IMR-90 (cell line): ENCODE measurements around the gene RING1. TPM values are rescaled to one million over a fixed set of nuclear protein-coding genes. Genes with fewer than 3 reads are reported as not detected.

Experiments used
- ATAC-seq: fragments of 200-7000 bp; cut with Tn5 transposase; 2 replicates; pipeline ENCODE4 v1.9.1; 2020; ENCODE audit warnings: low read depth, mild to moderate bottlenecking, moderate library complexity
- BruUV-seq: library from RNA; stranded (reverse); fragments of 400-500 nt; replicated peaks from 2 replicates; lab custom pipeline; 2021; lab: Mats Ljungman, UMichigan
- CTCF ChIA-PET: fragments of 300-600 bp; formaldehyde crosslinking; extraction: SDS; loops from one replicate; lab custom pipeline; 2021; ENCODE audit warnings: antibody characterized with exemption; lab: Yijun Ruan, JAX
- POLR2A ChIA-PET: fragments of 300-600 bp; sonication (Branson Sonifier 250); formaldehyde crosslinking; loops from one replicate; lab custom pipeline; 2022; ENCODE audit warnings: antibody characterized with exemption; ENCODE audit not compliant: unreplicated experiment; lab: Charles Lee
- DNase-seq: peaks from one replicate; pipeline ENCODE4 v3.0.0; 2013
- H2AFZ ChIP-seq: replicated peaks from 2 replicates; pipeline ENCODE3; 2013; ENCODE audit warnings: low read length, mild to moderate bottlenecking; ENCODE audit not compliant: poor library complexity
- H2AK5ac ChIP-seq: 2 replicates; pipeline ENCODE4 v1.6.1; 2013; ENCODE audit warnings: low read depth, low read length, inconsistent platforms
- H2AK9ac ChIP-seq: replicated peaks from 2 replicates; pipeline ENCODE3; 2013; ENCODE audit warnings: mild to moderate bottlenecking, low read depth, low read length, moderate library complexity; ENCODE audit not compliant: poor library complexity
- H2BK120ac ChIP-seq: 2 replicates; pipeline ENCODE4 v1.6.1; 2013; ENCODE audit warnings: low read depth, low read length, inconsistent platforms
- H2BK15ac ChIP-seq: 3 replicates; pipeline ENCODE4 v1.6.1; 2013; ENCODE audit warnings: low read depth, low read length, inconsistent platforms
- H2BK20ac ChIP-seq: 2 replicates; pipeline ENCODE4 v1.6.1; 2013; ENCODE audit warnings: low read depth, mild to moderate bottlenecking, inconsistent platforms, low read length, moderate library complexity
- H2BK5ac ChIP-seq: 2 replicates; pipeline ENCODE4 v1.6.1; 2013; ENCODE audit warnings: mild to moderate bottlenecking, low read depth, low read length, inconsistent platforms; ENCODE audit not compliant: poor library complexity, severe bottlenecking
- H3K14ac ChIP-seq: replicated peaks from 2 replicates; pipeline ENCODE4 v1.6.1; 2013; ENCODE audit warnings: low read depth, low read length, inconsistent platforms
- H3K18ac ChIP-seq: 2 replicates; pipeline ENCODE4 v1.6.1; 2013; ENCODE audit warnings: low read depth, low read length, control low read depth
- H3K23ac ChIP-seq: 2 replicates; pipeline ENCODE4 v1.6.1; 2013; ENCODE audit warnings: low read depth, low read length, inconsistent platforms
- H3K27ac ChIP-seq: 2 replicates; pipeline ENCODE4 v1.5.1; 2013; ENCODE audit warnings: mild to moderate bottlenecking, control low read depth, low read length; ENCODE audit not compliant: insufficient read depth
- H3K27me3 ChIP-seq: 2 replicates; pipeline ENCODE4 v1.6.1; 2013; ENCODE audit warnings: low read length; ENCODE audit not compliant: control insufficient read depth, insufficient read depth
- H3K36me3 ChIP-seq: 2 replicates; pipeline ENCODE4 v1.6.1; 2013; ENCODE audit warnings: low read length, mixed read lengths; ENCODE audit not compliant: control insufficient read depth, insufficient read depth
- H3K4ac ChIP-seq: 2 replicates; pipeline ENCODE4 v1.6.1; 2013; ENCODE audit warnings: low read depth, low read length, inconsistent platforms
- H3K4me1 ChIP-seq: 2 replicates; pipeline ENCODE4 v1.6.1; 2013; ENCODE audit warnings: low read length, mixed read lengths; ENCODE audit not compliant: control insufficient read depth, insufficient read depth
- H3K4me2 ChIP-seq: 2 replicates; pipeline ENCODE4 v1.6.1; 2013; ENCODE audit warnings: low read depth, mild to moderate bottlenecking, control low read depth, low read length, moderate library complexity
- H3K4me3 ChIP-seq: 2 replicates; pipeline ENCODE4 v1.5.1; 2013; ENCODE audit warnings: low read depth, mild to moderate bottlenecking, control low read depth, low read length, moderate library complexity; ENCODE audit not compliant: insufficient read depth
- H3K56ac ChIP-seq: 2 replicates; pipeline ENCODE4 v1.6.1; 2013; ENCODE audit warnings: low read length, inconsistent platforms; ENCODE audit not compliant: insufficient read depth; ENCODE audit errors: extremely low read depth
- H3K79me1 ChIP-seq, 2 experiments: 2 replicates each; pipeline ENCODE4 v1.6.1; 2013; ENCODE audit warnings: low read length in 2 of 2, inconsistent platforms in 1 of 2, low read depth in 1 of 2
- H3K9ac ChIP-seq: 2 replicates; pipeline ENCODE4 v1.6.1; 2013; ENCODE audit warnings: low read depth, low read length, control low read depth
- H3K9me1 ChIP-seq: 2 replicates; pipeline ENCODE4 v1.6.1; 2013; ENCODE audit warnings: low read length, inconsistent platforms; ENCODE audit not compliant: insufficient read depth
- H3K9me3 ChIP-seq: 2 replicates; pipeline ENCODE4 v1.6.1; 2013; ENCODE audit warnings: low read length; ENCODE audit not compliant: control insufficient read depth, insufficient read depth
- H4K20me1 ChIP-seq: 2 replicates; pipeline ENCODE4 v1.6.1; 2013; ENCODE audit warnings: low read length, inconsistent platforms; ENCODE audit not compliant: insufficient read depth
- H4K5ac ChIP-seq: 2 replicates; pipeline ENCODE4 v1.6.1; 2013; ENCODE audit warnings: mild to moderate bottlenecking, low read depth, low read length, control low read depth
- H4K8ac ChIP-seq, 2 experiments: 2 replicates each; pipeline ENCODE4 v1.6.1; 2013; ENCODE audit warnings: low read depth in 2 of 2, low read length in 2 of 2, control low read depth in 1 of 2, inconsistent platforms in 1 of 2
- H4K91ac ChIP-seq: 2 replicates; pipeline ENCODE4 v1.6.1; 2013; ENCODE audit warnings: low read depth, low read length, inconsistent platforms; ENCODE audit not compliant: insufficient read depth
- BHLHE40 ChIP-seq: fragments of 150-350 bp; IDR thresholded peaks from 2 replicates; pipeline ENCODE4 v1.6.1; 2016; ENCODE audit warnings: mild to moderate bottlenecking, low read depth, low read length
- CEBPB ChIP-seq: IDR thresholded peaks from 2 replicates; pipeline ENCODE4 v1.6.1; 2012; ENCODE audit warnings: low read depth, low read length, improper control_type of control experiment
- CTCF ChIP-seq: conservative IDR thresholded peaks from 2 replicates; pipeline ENCODE4 v1.5.1; 2012; ENCODE audit warnings: mild to moderate bottlenecking, low read depth, low read length, improper control_type of control experiment
- ELK1 ChIP-seq: fragments of 150-350 bp; IDR thresholded peaks from 2 replicates; pipeline ENCODE4 v1.6.1; 2016; ENCODE audit warnings: low read depth, mild to moderate bottlenecking, low read length, moderate library complexity, borderline replicate concordance
- FOS ChIP-seq: fragments of 150-350 bp; IDR thresholded peaks from 2 replicates; pipeline ENCODE4 v1.6.1; 2016; ENCODE audit warnings: low read depth, low read length
- MAFK ChIP-seq: IDR thresholded peaks from 2 replicates; pipeline ENCODE4 v1.6.1; 2012; ENCODE audit warnings: low read depth, low read length, improper control_type of control experiment
- MAZ ChIP-seq: IDR thresholded peaks from 2 replicates; pipeline ENCODE4 v1.6.1; 2012; ENCODE audit warnings: low read depth, mild to moderate bottlenecking, low read length, improper control_type of control experiment, moderate library complexity, borderline replicate concordance
- MXI1 ChIP-seq: IDR thresholded peaks from 2 replicates; pipeline ENCODE4 v1.6.1; 2012; ENCODE audit warnings: low read depth, mild to moderate bottlenecking, low read length, moderate library complexity, borderline replicate concordance
- NFE2L2 ChIP-seq: fragments of 150-350 bp; IDR thresholded peaks from 2 replicates; pipeline ENCODE4 v1.6.1; 2016; ENCODE audit warnings: low read depth, mild to moderate bottlenecking, low read length
- POLR2A ChIP-seq: IDR thresholded peaks from 2 replicates; pipeline ENCODE4 v1.6.1; 2012; ENCODE audit warnings: mild to moderate bottlenecking, low read depth, low read length
- RAD21 ChIP-seq: IDR thresholded peaks from 2 replicates; pipeline ENCODE4 v1.6.1; 2012; ENCODE audit warnings: low read length, improper control_type of control experiment
- RCOR1 ChIP-seq: IDR thresholded peaks from 2 replicates; pipeline ENCODE4 v1.6.1; 2012; ENCODE audit warnings: mild to moderate bottlenecking, low read length, improper control_type of control experiment; ENCODE audit not compliant: insufficient replicate concordance
- RFX5 ChIP-seq: IDR thresholded peaks from 2 replicates; pipeline ENCODE4 v1.8.0; 2012; ENCODE audit warnings: low read depth, mild to moderate bottlenecking, low read length, moderate library complexity
- SMC3 ChIP-seq: fragments of 150-350 bp; IDR thresholded peaks from 2 replicates; pipeline ENCODE4 v1.6.1; 2016; ENCODE audit warnings: low read depth, mild to moderate bottlenecking, antibody characterized with exemption, low read length, moderate library complexity
- WGBS, 2 experiments: methylation state at CpG; one replicate each; pipeline versions ENCODE4 v1.1.5 to v1.1.7; 2013; ENCODE audit warnings: missing lambda C conversion rate in 2 of 2; ENCODE audit not compliant: insufficient read length in 1 of 2; ENCODE audit errors: extremely low coverage in 2 of 2; 5-methylcytosine and 5-hydroxymethylcytosine counted together
- dilution Hi-C: fragments of 300-500 bp; cut with HindIII; formaldehyde crosslinking; loops from one replicate; pipeline ENCODE4 v1.14.3; 2018; ENCODE audit warnings: low sequenced_read_pairs; ENCODE audit not compliant: unreplicated experiment
- in situ Hi-C: fragments of 300-500 bp; cut with MboI; formaldehyde crosslinking; loops from 3 replicates; pipeline ENCODE4 v1.14.3; 2019; ENCODE audit warnings: low sequenced_read_pairs, inconsistent platforms, mixed read lengths
- intact Hi-C: fragments of 100-400 bp; cut with micrococcal nuclease; formaldehyde crosslinking; loops from 2 replicates; pipeline ENCODE4 v1.10.0; 2022
- polyA plus RNA-seq, 3 experiments: library from polyadenylated mRNA; depleted of rRNA; stranded (reverse); fragments of >200 nt; gene quantifications; 2 replicates each; pipeline ENCODE4 v1.2.3, GENCODE V29; 2012; ENCODE audit warnings: low replicate concordance in 1 of 3
- total RNA-seq: library from RNA; depleted of rRNA; stranded (reverse); fragments of >200 nt; gene quantifications from 2 replicates; pipeline ENCODE4 v1.2.3, GENCODE V29; 2012
- TF ChIP-seq, protein P1 (sequence below): fragments of 150-350 bp; IDR thresholded peaks from 2 replicates; pipeline ENCODE4 v1.6.1; 2017; ENCODE audit warnings: mild to moderate bottlenecking, antibody characterized with exemption, low read length, low read depth

Gene RING1
- total and polyA plus RNA-seq, 2 of the 4 experiments (the other 2 are of a cell fraction): 14.9 to 40.8 TPM

DNA sequence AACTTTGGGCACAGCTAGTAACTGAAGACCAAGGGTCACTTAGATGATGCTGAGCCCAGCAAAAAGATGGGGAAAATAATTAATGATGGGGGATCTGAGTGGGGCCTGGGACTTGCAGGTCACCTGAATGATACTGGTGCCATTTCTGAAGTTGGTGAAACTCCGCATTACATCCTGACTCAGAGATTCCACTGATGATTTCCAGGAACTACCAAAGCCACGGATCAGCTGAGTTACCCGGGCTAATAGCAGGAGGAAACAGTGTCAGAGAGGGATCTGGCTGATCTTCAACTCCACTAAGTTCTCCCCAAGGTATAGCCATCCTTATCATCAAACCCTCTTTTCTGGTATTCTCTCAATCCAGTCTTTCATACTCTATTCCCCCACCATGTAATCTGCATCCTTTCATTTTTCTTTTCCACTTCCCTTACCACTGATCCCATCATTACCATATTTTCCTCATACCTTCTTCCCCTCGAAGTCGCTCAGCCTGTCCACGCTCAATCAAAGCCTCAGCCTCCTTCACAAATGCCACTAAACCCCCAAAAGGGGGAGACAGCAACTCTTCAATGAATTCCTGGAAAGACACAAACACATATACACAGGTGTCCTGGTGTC is 43.2 kb downstream of the RING1 start:
- 92% methylated on average over 5 of the region's 6 CpGs; no CpG with 5 or more reads in 1 of the 2 experiments for WGBS, 2 experiments
- Histone ChIP-seq H4K91ac (no peak overlapping the region), H3K4ac (no peak overlapping the region), H4K5ac (no peak overlapping the region), H3K14ac (no peak overlapping the region), H3K4me3 (no peak overlapping the region), H3K56ac (no peak overlapping the region), H3K4me2 (no peak overlapping the region), H3K27ac (no peak overlapping the region), H3K23ac (0 out of 2 replicates have a peak overlapping the region, but pooled peaks have one; percentile 80), H3K9me1 (peaks cover 11% of the 10 kb centered on the region), H3K4me1 (peaks cover 12% of the 10 kb centered on the region), H3K9me3 (no peaks in the 10 kb centered on the region), H3K27me3 (no peaks in the 10 kb centered on the region), H2BK120ac (no peak overlapping the region), H2AK5ac (peak overlapping the region; percentile 20; the same call in 1 of the 2 replicates), H3K36me3 (peaks cover 10% of the 10 kb centered on the region; the same call in 1 of the 2 replicates), H4K8ac (peak overlapping the region in 1 of 2 experiments; percentile 13; a peak in 1 of 4 replicates), H2AK9ac (no peak overlapping the region), H3K79me1 (peaks cover 3 to 35% of the 10 kb centered on the region in 2 experiments; a peak in 3 of 4 replicates), H2AFZ (no peak overlapping the region), H3K9ac (no peak overlapping the region), H3K18ac (no peak overlapping the region), H2BK20ac (peak overlapping the region; percentile 36; the same call in 1 of the 2 replicates), H2BK5ac (no peak overlapping the region), H4K20me1 (peaks cover 3% of the 10 kb centered on the region; the same call in 1 of the 2 replicates), H2BK15ac (no peak overlapping the region)
- no TSS peak for BruUV-seq
- CTCF ChIA-PET: interaction anchor here (0.5 to 0.6 kb wide), 2 partner anchors 11 to 46 kb away, joined by 3 read pairs; no protein-coding TSS in a partner anchor
- intact Hi-C loops: no loop called here
- ATAC-seq (no peak), DNase-seq (peak; percentile 10)
- in situ Hi-C loops: no loop called here
- POLR2A ChIA-PET: interaction anchor here (1.0 kb wide), 1 partner anchor 18 kb away, joined by 4 read pairs; no protein-coding TSS in a partner anchor
- dilution Hi-C loops: no loop called here
- TF ChIP-seq BHLHE40: no peak
- TF ChIP-seq CTCF: no peak
- no peak for TF ChIP-seq POLR2A
- TF ChIP-seq, protein P1, sequence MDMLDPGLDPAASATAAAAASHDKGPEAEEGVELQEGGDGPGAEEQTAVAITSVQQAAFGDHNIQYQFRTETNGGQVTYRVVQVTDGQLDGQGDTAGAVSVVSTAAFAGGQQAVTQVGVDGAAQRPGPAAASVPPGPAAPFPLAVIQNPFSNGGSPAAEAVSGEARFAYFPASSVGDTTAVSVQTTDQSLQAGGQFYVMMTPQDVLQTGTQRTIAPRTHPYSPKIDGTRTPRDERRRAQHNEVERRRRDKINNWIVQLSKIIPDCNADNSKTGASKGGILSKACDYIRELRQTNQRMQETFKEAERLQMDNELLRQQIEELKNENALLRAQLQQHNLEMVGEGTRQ: no peak
- no peak for TF ChIP-seq FOS
- no peak for TF ChIP-seq MXI1
- TF ChIP-seq RFX5: no peak
- TF ChIP-seq NFE2L2: no peak
- no peak for TF ChIP-seq MAFK
- no peak for TF ChIP-seq RAD21
- TF ChIP-seq ELK1: no peak
- TF ChIP-seq CEBPB: no peak
- no peak for TF ChIP-seq SMC3
- TF ChIP-seq MAZ: no peak
- no peak for TF ChIP-seq RCOR1
